Activated naive CD4-positive, alpha-beta T cell (primary cell): Measurements from ENCODE around the gene PRMT5.

Experiments
- DNase-seq, 4 experiments: peaks; one replicate each; lab custom pipeline; 2025; lab: John Stamatoyannopoulos, UW

Gene PRMT5

DNA sequence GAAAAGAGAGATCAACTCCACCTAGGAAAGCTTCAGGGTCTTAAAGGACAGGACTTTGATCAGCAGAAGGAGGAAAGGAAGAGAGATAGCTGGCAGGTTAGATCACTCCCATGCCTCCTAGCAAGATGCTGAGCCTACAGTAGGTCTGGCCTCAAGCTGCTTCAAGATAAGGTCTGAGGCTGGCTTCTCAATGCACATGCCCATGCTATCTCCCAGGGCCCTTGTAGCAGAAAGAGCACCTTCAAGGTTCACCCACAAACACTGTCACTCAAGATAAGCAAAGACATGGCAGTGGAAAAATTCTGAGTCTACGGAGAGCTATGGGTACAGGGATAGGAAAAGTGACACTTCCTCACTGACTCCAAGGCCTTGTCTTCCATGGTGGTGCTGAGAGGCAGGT, 31.8 kb downstream of the PRMT5 start:
- DNase-seq = no peak

- no peak for DNase-seq
Observed at GRCh38 chr14:22896760-22897159, 32.4 kb downstream of the PRMT5 start.

DNA sequence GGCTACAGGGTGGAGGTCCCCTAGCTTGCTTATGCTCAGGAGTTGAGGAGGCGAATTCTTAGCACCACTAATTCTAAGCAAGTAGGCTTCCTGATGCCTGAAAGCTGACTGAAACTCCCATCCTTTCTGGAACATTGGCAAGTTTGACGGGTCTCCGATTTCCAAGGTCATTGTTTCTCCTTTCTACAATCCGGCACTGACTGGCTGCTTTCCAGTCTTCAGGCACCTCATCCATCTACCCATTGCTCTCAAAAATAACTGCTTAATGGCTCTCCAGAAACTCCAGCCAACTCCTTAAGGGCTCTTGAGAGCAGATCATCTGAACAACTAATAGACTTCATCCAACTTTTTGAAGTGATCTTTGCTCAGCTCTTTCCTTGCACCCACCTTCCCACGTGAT, 32.8 kb downstream of the PRMT5 start:
- DNase-seq = no peak

- DNase-seq = no peak
Observed at GRCh38 chr14:22895402-22895801, 33.8 kb downstream of the PRMT5 start.

GRCh38 chr14:22893706-22894105, 35.5 kb downstream of the PRMT5 start:
- DNase-seq = no peak

- no peak for DNase-seq
Observed at GRCh38 chr14:22892488-22892887, 36.7 kb downstream of the PRMT5 start.

DNA sequence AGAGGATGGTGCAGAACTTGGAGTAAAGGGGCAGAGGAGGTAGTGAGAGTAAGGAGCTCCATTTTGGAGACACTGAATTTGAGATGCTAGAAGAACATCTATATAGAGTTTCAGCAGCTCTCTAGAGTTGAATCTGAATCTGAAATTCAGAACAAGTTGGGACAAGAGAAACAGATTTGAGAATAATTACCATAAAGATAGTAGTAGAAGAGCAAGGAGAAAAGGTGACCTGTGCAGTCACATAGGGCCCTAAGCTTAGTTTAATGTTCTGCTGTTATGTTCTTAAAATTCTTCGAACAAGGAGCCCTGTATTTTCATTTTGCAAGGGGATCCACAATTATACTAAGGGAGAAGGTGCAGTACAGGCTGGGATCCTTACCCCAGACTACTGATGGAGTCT, 38.8 kb downstream of the PRMT5 start:
- no peak for DNase-seq

DNA sequence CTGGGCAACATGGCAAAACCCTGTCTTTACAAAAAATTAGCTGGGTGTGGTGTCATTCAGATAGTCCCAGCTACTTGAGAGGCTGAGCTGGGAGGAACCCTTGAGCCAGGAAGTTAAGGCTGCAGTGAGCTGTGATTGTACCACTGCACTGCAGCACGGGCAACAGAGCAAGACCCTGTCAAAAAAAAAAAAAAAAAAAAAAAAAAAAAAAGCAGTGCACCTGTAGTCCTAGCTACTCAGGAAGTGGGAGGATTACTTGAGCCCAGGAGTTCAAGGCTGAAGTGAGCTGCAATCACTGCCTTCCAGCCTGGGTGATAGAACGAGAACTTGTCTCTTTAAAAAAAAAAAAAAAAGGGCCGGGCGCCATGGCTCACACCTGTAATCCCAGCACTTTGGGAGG, 40.5 kb downstream of the PRMT5 start:
- no peak for DNase-seq

GRCh38 chr14:22887990-22888378, 41.2 kb downstream of the PRMT5 start:
- peak in 3 of 4 experiments; percentile 13 to 24 (median 22) for DNase-seq

GRCh38 chr14:22887260-22887989, 41.8 kb downstream of the PRMT5 start:
- no peak for DNase-seq

DNA sequence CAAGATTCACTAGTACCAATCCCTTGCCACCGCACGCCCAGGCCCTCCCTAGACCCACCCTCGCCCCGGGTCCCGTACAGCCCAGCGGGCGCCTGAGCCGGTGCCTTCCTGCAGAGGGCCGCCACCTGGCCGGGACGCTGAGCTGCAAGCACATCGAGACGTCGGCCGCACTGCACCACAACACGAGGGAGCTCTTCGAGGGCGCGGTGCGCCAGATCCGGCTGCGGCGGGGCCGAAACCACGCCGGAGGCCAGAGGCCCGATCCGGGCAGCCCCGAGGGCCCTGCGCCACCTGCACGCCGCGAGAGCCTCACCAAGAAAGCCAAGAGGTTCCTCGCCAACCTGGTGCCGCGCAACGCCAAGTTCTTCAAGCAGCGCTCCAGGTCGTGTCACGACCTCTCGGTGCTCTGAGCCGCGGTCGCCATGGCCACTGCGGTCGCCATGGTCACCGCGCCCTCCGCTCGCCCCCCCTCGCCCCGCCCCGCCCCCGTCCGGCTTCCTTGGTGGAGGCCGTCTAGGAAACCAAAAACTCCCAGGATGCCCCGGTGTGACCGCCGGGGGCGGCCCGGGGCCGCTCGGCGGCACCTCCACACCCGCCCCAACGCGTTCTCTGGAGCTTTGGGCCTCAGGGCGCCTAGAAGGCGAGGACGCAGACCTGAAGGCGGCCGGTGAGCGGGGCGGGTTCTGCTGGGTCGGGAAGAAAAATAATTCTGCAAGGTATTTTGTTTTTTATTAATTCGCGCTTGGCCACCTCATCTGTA, 42.5 kb downstream of the PRMT5 start:
- DNase-seq = peak in 3 of 4 experiments; percentile 46 to 68 (median 51)

DNA sequence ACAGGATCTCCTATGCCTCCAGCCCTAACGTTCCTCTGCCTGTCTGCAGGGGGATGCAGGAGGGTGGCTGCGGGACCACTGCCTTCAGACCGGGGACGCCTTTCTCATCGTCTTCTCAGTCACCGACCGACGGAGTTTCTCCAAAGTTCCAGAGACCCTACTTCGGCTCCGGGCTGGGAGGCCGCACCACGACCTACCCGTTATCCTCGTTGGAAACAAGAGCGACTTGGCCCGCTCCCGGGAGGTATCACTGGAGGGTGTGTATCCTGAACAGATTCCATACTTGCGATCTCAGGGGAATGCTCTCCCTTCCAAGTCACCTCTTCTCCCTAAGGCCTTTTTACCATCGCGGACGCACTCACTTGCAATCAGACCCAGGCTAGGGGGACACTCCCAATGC, 43.2 kb downstream of the PRMT5 start:
- no peak for DNase-seq

GRCh38 chr14:22884738-22885523, 44.2 kb downstream of the PRMT5 start:
- no peak for DNase-seq

- DNase-seq = no peak
Observed at GRCh38 chr14:22884076-22884737, 45.0 kb downstream of the PRMT5 start.

DNA sequence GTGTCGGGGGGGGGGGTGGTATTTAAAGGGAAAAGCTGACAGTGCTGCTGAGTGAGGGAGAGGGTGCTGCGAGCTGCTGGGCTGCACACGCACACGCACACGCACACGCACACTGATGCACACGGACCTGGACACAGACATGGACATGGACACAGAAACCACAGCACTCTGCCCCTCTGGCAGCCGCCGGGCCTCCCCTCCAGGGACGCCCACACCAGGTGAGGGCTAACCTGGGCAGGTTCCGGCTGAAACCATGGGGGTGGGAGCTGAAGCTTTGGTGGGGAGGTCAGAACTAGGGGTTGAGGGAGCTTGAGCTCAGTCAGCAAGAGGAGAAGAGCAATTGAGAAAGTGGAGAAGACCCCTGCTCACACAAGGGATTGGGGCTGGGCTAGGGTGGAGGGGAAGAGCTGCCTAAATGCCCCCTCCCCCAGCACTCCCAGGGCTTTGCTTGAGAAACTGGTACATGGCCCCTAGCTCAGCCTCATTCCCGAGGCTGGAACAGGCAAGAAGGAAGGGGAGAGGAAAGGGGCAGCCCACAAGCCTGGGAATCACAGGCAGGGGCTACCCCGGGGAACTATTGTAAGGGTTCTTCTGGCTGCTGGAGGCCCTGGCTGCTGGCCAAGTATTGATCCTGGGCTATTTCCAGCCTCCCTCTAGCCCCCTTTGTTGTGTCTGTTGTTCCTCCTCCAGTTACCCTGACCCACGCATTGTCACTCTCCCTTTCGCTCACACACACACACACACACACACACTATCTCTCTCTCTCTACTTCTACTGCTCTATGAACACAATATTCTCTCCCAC, 45.8 kb downstream of the PRMT5 start, which contains the start of gene REM2:
Gene REM2, plus strand, starts transcription at position 50 of the 804 bp plus-strand sequence. Its CDS starts 66 bp downstream, at position 116.
- DNase-seq = no peak

DNA sequence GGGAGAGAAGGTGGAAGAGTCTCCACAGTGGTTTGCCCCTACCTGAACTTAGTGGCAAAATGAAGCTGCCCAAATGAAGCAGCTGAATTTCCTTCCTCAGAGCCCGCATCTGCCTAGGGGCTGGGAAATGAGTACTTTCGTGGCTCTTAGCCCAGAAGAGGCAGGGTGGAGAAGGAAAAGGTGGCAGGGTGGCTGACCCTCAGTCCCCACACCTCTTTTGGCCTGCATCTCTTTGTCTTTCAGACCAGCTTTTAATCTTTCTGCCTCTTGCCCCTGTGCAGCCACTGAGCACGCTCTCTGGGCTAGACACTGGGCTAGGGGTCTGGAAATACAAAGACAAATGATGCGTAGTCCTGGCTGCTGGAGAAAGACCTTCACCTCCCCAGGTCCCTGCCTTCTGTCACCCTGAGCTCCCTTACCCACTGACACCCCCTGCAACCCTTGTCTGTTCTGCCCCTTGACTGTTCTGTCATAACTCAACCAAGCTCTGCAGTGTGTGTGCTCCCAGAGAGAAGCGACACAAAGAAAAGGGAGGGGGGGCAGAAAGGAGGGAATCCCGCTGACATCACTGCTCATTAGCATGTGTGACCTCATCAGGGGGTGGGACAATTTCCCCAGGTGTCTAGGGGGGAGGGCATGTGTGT, 46.5 kb downstream of the PRMT5 start:
- peak in 1 of 4 experiments; percentile 29 for DNase-seq

DNA sequence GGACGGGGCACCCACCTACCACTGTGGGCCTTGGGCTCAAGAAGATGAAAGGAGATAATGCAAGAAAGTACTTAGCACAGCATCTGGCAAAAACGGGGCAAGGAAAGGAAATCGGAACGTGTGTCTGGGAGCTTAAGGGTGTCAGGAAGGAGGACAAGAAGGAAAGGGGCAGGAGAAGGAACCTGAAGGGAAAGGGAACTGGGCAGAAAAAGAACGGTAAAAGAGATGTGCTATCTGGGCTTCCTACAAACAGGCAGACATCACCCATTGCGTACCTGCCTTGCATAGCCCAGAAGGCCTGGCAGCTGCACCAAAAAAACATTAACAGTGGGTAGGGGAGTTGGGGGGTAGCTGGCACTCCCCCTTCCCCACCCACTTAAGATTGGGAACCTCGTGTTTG, 47.1 kb downstream of the PRMT5 start:
- DNase-seq = no peak

- DNase-seq = no peak
Observed at GRCh38 chr14:22878271-22879246, 50.6 kb downstream of the PRMT5 start.

- DNase-seq = no peak
Observed at GRCh38 chr14:22877000-22877501, 52.1 kb downstream of the PRMT5 start.
